GM19099 (cell line): Measurements from ENCODE around the gene ZBTB9.
A peak's percentile ranks its signal among the peaks of the same experiment; 100 is the strongest.

Source experiments
- POLR2A ChIP-seq: IDR thresholded peaks from 3 replicates; pipeline ENCODE4 v1.6.1; 2011; ENCODE audit warnings: low read depth; ENCODE audit not compliant: insufficient read length; ENCODE audit errors: extremely low read depth

ZBTB9 gene, protein sequence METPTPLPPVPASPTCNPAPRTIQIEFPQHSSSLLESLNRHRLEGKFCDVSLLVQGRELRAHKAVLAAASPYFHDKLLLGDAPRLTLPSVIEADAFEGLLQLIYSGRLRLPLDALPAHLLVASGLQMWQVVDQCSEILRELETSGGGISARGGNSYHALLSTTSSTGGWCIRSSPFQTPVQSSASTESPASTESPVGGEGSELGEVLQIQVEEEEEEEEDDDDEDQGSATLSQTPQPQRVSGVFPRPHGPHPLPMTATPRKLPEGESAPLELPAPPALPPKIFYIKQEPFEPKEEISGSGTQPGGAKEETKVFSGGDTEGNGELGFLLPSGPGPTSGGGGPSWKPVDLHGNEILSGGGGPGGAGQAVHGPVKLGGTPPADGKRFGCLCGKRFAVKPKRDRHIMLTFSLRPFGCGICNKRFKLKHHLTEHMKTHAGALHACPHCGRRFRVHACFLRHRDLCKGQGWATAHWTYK

GRCh38 chr6:33454009-33454946, at the start of gene ZBTB9:
Gene ZBTB9 (plus strand): TSS chr6:33454576. CDS start chr6:33455101, 525 bp downstream.
- peak; percentile 88 for TF ChIP-seq POLR2A

- TF ChIP-seq POLR2A = no peak
Measured at GRCh38 chr6:33404884-33405283, 49.5 kb upstream of the ZBTB9 start.

- no peak for TF ChIP-seq POLR2A
Measured at GRCh38 chr6:33405386-33405940, 48.9 kb upstream of the ZBTB9 start.

- TF ChIP-seq POLR2A = no peak
Measured at GRCh38 chr6:33406126-33406525, 48.2 kb upstream of the ZBTB9 start.

DNA sequence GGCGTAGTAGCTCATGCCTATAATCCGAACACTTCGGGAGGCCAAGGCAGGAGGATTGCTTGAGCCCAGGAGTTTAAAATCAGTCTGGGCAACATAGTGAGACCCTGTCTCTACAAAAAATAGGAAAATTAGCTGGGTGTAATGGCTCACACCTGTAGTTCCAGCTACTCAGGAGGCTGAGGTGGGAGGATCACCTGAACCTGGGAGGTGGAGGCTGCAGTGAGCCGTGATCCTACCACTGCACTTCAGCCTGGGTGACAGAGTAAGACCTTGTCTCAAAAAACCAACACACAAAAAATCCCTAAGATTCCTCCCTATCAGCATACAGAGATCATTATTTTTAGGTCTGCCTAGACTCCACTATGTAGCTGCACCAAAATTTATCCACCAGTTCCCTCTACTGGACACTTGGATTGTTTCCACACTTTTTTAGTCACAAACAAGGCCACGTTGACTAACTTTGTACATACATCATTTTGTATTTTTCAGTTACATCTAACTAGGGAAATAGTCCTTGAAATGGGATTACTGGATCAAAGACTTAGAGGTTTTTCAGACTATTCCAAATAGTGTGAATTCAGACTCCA, 47.2 kb upstream of the ZBTB9 start:
- TF ChIP-seq POLR2A = no peak

DNA sequence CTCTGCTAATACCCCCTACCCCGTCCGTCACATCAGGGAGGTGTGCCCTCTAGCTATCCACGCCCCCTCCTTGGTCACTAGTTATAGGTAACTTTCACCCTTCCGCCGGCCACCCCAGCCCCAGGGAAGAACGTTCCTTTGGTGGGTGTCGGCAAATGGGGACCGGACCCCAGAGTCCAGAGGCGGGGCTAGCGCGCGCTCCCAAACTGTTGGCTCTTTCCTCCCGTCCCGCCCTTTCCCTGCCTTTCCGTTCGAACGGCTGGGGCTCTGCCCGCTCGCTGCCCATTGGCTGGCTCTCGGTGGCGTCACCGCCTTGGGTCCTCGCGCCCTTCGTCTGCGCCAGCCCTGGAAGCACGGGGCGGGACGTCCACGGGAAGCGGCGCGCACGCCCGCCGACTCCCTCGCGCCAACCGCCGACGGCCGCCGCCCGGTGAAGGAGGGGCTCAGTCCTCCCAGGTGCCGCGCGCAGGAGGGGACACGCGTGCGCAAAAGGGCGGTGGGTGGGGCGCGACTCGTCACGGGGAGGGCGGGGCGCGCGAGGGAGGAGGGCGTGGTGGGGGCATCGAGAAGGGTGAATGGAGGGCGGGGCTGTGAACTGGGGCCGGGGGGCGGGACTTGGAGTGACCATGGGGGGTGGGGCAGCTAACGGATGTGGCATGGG, 44.2 kb upstream of the ZBTB9 start:
- peak; percentile 45 for TF ChIP-seq POLR2A

GRCh38 chr6:33410711-33411631, 43.4 kb upstream of the ZBTB9 start, which contains the start of gene PHF1:
Gene PHF1 (plus strand): TSS chr6:33411014. CDS start chr6:33412264, 1,250 bp downstream.
- peak; percentile 56 for TF ChIP-seq POLR2A

DNA sequence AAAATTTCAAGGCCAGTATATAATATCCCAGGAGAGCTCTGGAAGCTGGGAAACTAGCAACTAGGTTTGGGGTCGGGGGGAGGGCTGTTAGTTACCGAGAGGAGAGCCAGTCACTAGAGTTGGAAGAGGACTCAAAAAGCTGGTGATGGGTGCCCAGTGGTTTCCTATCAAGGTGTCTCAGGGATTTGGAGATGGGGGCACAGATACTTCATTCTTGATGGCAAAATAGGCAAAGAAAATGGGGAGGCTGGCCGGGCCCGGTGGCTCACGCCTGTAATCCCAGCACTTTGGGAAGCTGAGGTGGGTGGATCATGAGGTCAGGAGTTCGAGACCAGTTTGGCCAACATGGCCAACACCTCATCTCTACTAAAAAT, 42.8 kb upstream of the ZBTB9 start:
- no peak for TF ChIP-seq POLR2A

- no peak for TF ChIP-seq POLR2A
Measured at GRCh38 chr6:33412140-33413009, 42.0 kb upstream of the ZBTB9 start.

- peak; percentile 4 for TF ChIP-seq POLR2A
Measured at GRCh38 chr6:33413241-33414120, 40.9 kb upstream of the ZBTB9 start.

DNA sequence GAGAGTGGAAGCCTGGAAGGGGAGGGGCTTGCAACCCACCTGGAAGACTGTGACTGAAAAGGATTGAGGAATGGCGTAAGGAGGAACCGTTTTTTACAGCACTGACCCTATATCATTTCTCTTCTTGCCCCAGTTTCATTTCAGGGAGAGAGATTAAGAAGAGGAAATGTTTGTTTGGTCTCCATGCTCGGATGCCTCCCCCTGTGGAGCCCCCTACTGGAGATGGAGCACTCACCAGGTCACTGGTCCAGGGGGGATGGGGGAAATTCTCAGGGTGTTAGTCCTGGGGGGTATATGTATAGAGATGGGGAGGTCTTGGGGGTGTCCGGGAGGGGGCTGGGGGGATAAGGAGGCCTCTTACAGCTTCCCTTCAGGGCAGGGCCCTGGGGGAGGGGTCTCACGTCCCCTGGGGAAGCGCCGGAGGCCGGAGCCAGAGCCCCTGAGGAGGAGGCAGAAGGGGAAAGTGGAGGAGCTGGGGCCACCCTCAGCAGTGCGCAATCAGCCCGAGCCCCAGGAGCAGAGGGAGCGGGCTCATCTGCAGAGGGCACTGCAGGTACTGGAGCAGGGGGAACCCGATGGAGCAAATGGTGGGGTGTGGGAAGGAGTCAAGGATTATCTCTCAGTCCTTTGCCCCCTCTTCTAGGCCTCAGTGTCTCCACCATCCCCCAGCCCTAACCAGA, 39.6 kb upstream of the ZBTB9 start:
- no peak for TF ChIP-seq POLR2A

- no peak for TF ChIP-seq POLR2A
Measured at GRCh38 chr6:33415831-33416230, 38.5 kb upstream of the ZBTB9 start.
